Peyer's patch (tissue), 4 donors: Measurements from ENCODE around the gene SIPA1L3. TPM values are rescaled to one million over a fixed set of nuclear protein-coding genes. Genes with fewer than 3 reads are reported as not detected.

Experiments used
- DNase-seq, 3 donors: peaks; one replicate each; pipeline ENCODE4 v3.0.0-alpha.2; 2017 to 2019
- H3K27ac ChIP-seq, 4 donors: fragments of 200-600 bp; sonication (generic); one replicate each; pipeline ENCODE4 v1.5.1; 2016 to 2019
- H3K27me3 ChIP-seq, 2 donors: fragments of 200-600 bp; sonication (generic); one replicate each; pipeline ENCODE4 v1.5.1; 2019
- H3K36me3 ChIP-seq, 3 donors: fragments of 200-600 bp; sonication (generic); one replicate each; pipeline ENCODE4 v1.5.1; 2016 to 2019
- H3K4me1 ChIP-seq, 4 donors: fragments of 200-600 bp; sonication (generic); one replicate each; pipeline ENCODE4 v1.5.1; 2016 to 2019
- H3K4me3 ChIP-seq, 4 donors: fragments of 200-600 bp; sonication (generic); 1 replicate in 3 of 4; 2 replicates in 1 of 4; pipeline ENCODE4 v1.5.1; 2016 to 2019; ENCODE audit warnings: mild to moderate bottlenecking in 1 of 4
- H3K9me3 ChIP-seq, 4 donors: fragments of 200-600 bp; sonication (generic); one replicate each; pipeline ENCODE4 v1.5.1; 2016 to 2019; ENCODE audit warnings: mild to moderate bottlenecking in 1 of 4
- CTCF ChIP-seq, 6 experiments: fragments of 450-650 bp in 4 of 6; fragments of 200-600 bp in 2 of 6; sonication (generic) in 1 of 6; IDR thresholded peaks; one replicate each; pipeline ENCODE4 v1.5.1; 2017 to 2019; ENCODE audit warnings: antibody characterized with exemption in 6 of 6, mild to moderate bottlenecking in 3 of 6, moderate library complexity in 1 of 6
- POLR2A ChIP-seq, 2 donors: fragments of 450-650 bp; IDR thresholded peaks; one replicate each; pipeline ENCODE4 v1.5.1; 2017; ENCODE audit warnings: antibody characterized with exemption in 2 of 2, mild to moderate bottlenecking in 2 of 2, moderate library complexity in 2 of 2
- total RNA-seq, 4 donors: library from RNA; depleted of rRNA; stranded (reverse); fragments of >200 nt; gene quantifications; one replicate each; pipeline ENCODE4 v1.1.0, GENCODE V29; 2016

Gene SIPA1L3
- total RNA-seq, 4 donors from 2014 or later = 63.5 to 304 (median 264) TPM

DNA sequence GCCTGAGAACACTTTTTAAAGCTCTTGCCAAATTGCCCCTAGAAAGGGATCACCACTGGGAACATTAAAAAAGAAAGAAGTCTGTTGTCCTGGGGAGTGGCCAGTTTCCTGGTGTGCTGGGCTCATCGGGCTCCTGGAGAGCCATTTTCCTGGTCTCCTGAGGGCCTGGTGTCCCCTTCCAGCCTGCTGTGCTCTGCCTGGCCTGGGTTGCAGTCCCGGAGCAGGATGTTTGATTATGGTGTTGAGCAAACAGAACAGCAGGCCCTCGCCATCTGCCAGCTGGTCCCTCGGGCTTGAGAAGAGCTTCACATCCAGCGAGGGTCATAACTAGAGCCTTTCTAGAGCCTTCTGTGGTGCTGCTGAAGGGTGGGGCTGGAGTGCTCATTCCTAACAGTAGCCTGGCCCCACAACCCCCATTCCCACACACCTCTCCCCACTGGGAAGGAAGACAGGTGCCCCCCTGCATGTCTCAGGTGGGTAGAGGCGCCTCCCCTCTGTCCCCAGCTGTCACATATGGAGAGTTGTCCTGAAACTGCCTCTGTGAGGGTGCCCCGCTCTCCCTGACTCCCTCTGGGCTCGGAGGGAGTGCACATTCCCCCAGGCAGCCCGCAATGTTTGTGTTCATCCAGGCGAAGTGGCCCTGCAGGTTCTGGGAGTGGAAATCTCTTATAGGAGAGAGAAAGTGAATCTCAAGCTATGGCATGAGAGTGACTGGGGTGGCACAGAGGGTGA, 151.1 kb downstream of the SIPA1L3 start:
- Histone ChIP-seq H3K36me3 (no peaks in the 10 kb centered on the region), H3K4me3 (no peak overlapping the region), H3K9me3 (no peaks in the 10 kb centered on the region), H3K27me3 (no peaks in the 10 kb centered on the region), H3K4me1 (peaks cover 0 to 12% (median 0%) of the 10 kb centered on the region in 4 donors), H3K27ac (peak overlapping the region in 3 of 4 donors; percentile 5 to 62 (median 24))
- DNase-seq = peak in 2 of 3 donors; percentile 75
- no peak for TF ChIP-seq POLR2A (IDR thresholded peaks at IDR 0.05)
- TF ChIP-seq CTCF (IDR thresholded peaks at IDR 0.05) = no peak

GRCh38 chr19:38059897-38060296, 152.9 kb downstream of the SIPA1L3 start:
- TF ChIP-seq CTCF (IDR thresholded peaks at IDR 0.05) (no peak), POLR2A (IDR thresholded peaks at IDR 0.05) (no peak)
- Histone ChIP-seq H3K4me3 (no peak overlapping the region), H3K27me3 (no peaks in the 10 kb centered on the region), H3K9me3 (no peaks in the 10 kb centered on the region), H3K27ac (peak overlapping the region in 2 of 4 donors; percentile 8 to 19), H3K36me3 (no peaks in the 10 kb centered on the region), H3K4me1 (peaks cover 0 to 10% (median 0%) of the 10 kb centered on the region in 4 donors)
- peak in 1 of 3 donors; percentile 49 for DNase-seq

GRCh38 chr19:38060331-38060730, 153.3 kb downstream of the SIPA1L3 start:
- Histone ChIP-seq H3K27ac (no peak overlapping the region), H3K27me3 (no peaks in the 10 kb centered on the region), H3K36me3 (no peaks in the 10 kb centered on the region), H3K4me1 (peaks cover 0 to 8% (median 0%) of the 10 kb centered on the region in 4 donors), H3K9me3 (no peaks in the 10 kb centered on the region), H3K4me3 (no peak overlapping the region)
- no peak for DNase-seq
- TF ChIP-seq CTCF (IDR thresholded peaks at IDR 0.05) (no peak), POLR2A (IDR thresholded peaks at IDR 0.05) (no peak)

GRCh38 chr19:38061294-38061693, 154.3 kb downstream of the SIPA1L3 start:
- Histone ChIP-seq H3K4me1 (peaks cover 0 to 8% (median 0%) of the 10 kb centered on the region in 4 donors), H3K27ac (no peak overlapping the region), H3K9me3 (no peaks in the 10 kb centered on the region), H3K36me3 (no peaks in the 10 kb centered on the region), H3K27me3 (no peaks in the 10 kb centered on the region), H3K4me3 (no peak overlapping the region)
- no peak for TF ChIP-seq CTCF (IDR thresholded peaks at IDR 0.05)
- TF ChIP-seq POLR2A (IDR thresholded peaks at IDR 0.05) = no peak
- DNase-seq = no peak

GRCh38 chr19:38062959-38063761, 156.2 kb downstream of the SIPA1L3 start:
- peaks cover 0 to 8% (median 0%) of the 10 kb centered on the region in 4 donors for H3K4me1 ChIP-seq
- peak overlapping the region in 1 of 4 donors; percentile 13 for H3K27ac ChIP-seq
- TF ChIP-seq CTCF (IDR thresholded peaks at IDR 0.05) = no peak
- H3K4me3 ChIP-seq = no peak overlapping the region
- H3K36me3 ChIP-seq = no peaks in the 10 kb centered on the region
- DNase-seq = no peak
- no peaks in the 10 kb centered on the region for H3K9me3 ChIP-seq
- no peaks in the 10 kb centered on the region for H3K27me3 ChIP-seq
